Activated CD4-positive, alpha-beta T cell treated with anti-CD3 and anti-CD28 coated beads, Interleukin-2, amount 50 U/mL, for 48 hours (primary cell): ENCODE results near the gene ATG4D.
A peak's percentile ranks its signal among the peaks of the same experiment; 100 is the strongest.

Experiments
- DNase-seq, 2 experiments: peaks; one replicate each; pipeline ENCODE4 v3.0.0-alpha.2; 2020

Gene ATG4D

GRCh38 chr19:10582091-10582490 lies 38.4 kb downstream of the ATG4D start:
- no peak for DNase-seq

GRCh38 chr19:10583036-10583776 lies 39.5 kb downstream of the ATG4D start:
- DNase-seq, result no peak

GRCh38 chr19:10586396-10586795 lies 42.7 kb downstream of the ATG4D start:
- no peak for DNase-seq

- DNase-seq, result no peak
These were observed 43.5 kb downstream of the ATG4D start, which contains the start of gene AP1M2 for GRCh38 chr19:10587022-10587838. Gene AP1M2 (minus strand): TSS chr19:10587312. CDS start chr19:10587231, 81 bp downstream.

GRCh38 chr19:10587839-10588150 lies 44.1 kb downstream of the ATG4D start:
- DNase-seq, result no peak

- no peak for DNase-seq
These were observed 49.4 kb downstream of the ATG4D start for GRCh38 chr19:10593148-10593547.

- DNase-seq, result no peak
These were observed 50.3 kb downstream of the ATG4D start for GRCh38 chr19:10593820-10594637.

- no peak for DNase-seq
These were observed 56.4 kb downstream of the ATG4D start for GRCh38 chr19:10600149-10600548.

- DNase-seq, result no peak
These were observed 58.3 kb downstream of the ATG4D start for GRCh38 chr19:10601999-10602329.

- peak; percentile 89 to 92 for DNase-seq
These were observed 58.8 kb downstream of the ATG4D start for GRCh38 chr19:10602330-10603083.
